GM18870 (cell line): Measurements from ENCODE around the gene PREB.

Experiments used
- ATAC-seq: cut with Tn5 transposase; IDR thresholded peaks from one replicate; pipeline ENCODE4 v1.9.1; 2021; ENCODE audit warnings: moderate library complexity; ENCODE audit not compliant: unreplicated experiment

PREB gene

GRCh38 chr2:27084297-27085061, 50.0 kb downstream of the PREB start:
- no peak for ATAC-seq

GRCh38 chr2:27083410-27084296, 50.8 kb downstream of the PREB start:
- ATAC-seq = no peak

GRCh38 chr2:27082773-27083409, 51.5 kb downstream of the PREB start:
- ATAC-seq = no peak

GRCh38 chr2:27081984-27082772, 52.3 kb downstream of the PREB start:
- ATAC-seq = no peak
